GM13976 (cell line): Measurements from ENCODE around the gene CTSL.

Source experiments
- DNase-seq: peaks from one replicate; pipeline ENCODE4 v3.0.0; 2012; ENCODE audit warnings: low spot score
- in situ Hi-C: fragments of 300-500 bp; cut with MboI; formaldehyde crosslinking; loops from one replicate; pipeline ENCODE4 v1.12.0; 2022; ENCODE audit warnings: low sequenced_read_pairs, mixed read lengths, inconsistent platforms; ENCODE audit not compliant: unreplicated experiment
- TF ChIP-seq, protein P1 (sequence below): IDR thresholded peaks from 2 replicates; pipeline ENCODE4 v1.5.1; 2012; ENCODE audit warnings: borderline replicate concordance, mild to moderate bottlenecking; ENCODE audit not compliant: insufficient read depth; ENCODE audit errors: extremely low read depth, missing control alignments, control extremely low read depth

The CTSL gene

DNA sequence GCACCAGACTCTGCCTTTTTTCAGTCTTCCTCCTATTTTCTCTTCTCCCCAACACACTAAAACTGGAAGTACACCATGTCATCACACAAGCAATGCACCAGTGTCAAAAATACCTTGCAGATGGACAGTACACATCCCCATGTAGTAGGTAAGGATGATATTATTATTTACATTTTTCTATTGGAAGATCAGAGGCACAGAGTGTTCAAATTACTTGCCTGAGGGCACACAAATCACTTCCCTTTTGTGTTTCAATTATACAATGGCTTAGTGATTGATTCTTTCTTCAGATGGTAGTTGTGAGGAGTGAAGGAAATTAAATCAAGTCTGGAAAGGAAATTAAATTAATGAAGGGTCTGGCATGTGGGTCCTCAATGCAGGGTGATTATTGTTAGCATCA is 39.6 kb downstream of the CTSL start:
- DNase-seq = no peak
- in situ Hi-C loops = no loop called here
- TF ChIP-seq, protein P1, sequence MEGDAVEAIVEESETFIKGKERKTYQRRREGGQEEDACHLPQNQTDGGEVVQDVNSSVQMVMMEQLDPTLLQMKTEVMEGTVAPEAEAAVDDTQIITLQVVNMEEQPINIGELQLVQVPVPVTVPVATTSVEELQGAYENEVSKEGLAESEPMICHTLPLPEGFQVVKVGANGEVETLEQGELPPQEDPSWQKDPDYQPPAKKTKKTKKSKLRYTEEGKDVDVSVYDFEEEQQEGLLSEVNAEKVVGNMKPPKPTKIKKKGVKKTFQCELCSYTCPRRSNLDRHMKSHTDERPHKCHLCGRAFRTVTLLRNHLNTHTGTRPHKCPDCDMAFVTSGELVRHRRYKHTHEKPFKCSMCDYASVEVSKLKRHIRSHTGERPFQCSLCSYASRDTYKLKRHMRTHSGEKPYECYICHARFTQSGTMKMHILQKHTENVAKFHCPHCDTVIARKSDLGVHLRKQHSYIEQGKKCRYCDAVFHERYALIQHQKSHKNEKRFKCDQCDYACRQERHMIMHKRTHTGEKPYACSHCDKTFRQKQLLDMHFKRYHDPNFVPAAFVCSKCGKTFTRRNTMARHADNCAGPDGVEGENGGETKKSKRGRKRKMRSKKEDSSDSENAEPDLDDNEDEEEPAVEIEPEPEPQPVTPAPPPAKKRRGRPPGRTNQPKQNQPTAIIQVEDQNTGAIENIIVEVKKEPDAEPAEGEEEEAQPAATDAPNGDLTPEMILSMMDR = no peak

DNA sequence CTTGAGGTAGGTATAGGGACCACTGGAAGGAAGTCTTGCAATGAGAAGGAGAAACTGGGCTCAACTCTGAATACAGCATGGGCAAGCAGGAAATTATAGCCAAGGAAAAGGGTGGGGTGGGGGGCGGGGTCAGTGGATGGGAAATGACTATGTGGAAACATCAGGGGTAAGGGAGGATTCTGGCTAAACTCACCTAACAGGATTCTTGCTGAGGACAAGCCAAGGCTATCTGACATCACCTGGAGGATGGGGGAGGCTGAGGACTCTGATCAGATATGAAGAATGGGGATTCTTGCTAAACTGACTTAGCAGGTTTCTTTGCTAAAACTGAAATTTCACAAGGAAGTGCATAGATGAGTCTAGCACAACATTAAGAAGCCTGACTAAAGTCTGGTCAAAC is 40.8 kb downstream of the CTSL start:
- no peak for DNase-seq
- in situ Hi-C loops = no loop called here
- TF ChIP-seq, protein P1 = no peak

DNA sequence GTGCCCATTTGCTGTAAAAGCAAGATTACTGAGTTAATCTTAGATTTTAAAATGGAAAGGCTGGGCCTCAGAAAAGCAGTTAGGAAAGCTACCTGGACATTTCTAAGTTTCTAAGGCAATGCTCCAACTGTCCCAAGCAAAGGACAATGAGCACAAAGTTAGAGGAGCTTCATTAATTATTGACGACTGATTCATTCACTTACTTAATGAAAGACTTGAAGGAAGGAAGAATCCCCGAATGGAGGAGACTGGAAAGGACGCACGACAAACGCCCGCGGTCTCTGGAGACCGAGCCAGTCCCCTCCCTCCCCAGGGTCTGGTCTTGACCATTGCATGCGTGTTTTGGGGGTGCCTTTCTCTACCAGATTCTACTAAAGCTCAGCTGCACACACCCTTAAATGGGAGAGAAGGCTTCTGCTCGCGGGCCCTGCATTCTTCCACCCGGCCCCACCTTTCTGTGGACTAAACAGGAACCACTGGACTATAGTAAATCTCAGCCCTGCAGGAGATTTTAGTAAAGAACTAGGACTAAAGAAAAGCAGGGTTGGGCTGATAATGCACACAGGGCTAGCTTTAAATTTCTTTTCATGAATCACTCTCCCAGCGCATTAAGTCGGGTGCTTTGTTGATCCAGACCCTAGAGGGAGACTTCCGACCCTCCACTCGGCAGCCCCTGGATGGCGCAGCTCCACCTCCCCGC is 44.8 kb downstream of the CTSL start:
- TF ChIP-seq, protein P1 = no peak
- in situ Hi-C loops = no loop called here
- DNase-seq = no peak

DNA sequence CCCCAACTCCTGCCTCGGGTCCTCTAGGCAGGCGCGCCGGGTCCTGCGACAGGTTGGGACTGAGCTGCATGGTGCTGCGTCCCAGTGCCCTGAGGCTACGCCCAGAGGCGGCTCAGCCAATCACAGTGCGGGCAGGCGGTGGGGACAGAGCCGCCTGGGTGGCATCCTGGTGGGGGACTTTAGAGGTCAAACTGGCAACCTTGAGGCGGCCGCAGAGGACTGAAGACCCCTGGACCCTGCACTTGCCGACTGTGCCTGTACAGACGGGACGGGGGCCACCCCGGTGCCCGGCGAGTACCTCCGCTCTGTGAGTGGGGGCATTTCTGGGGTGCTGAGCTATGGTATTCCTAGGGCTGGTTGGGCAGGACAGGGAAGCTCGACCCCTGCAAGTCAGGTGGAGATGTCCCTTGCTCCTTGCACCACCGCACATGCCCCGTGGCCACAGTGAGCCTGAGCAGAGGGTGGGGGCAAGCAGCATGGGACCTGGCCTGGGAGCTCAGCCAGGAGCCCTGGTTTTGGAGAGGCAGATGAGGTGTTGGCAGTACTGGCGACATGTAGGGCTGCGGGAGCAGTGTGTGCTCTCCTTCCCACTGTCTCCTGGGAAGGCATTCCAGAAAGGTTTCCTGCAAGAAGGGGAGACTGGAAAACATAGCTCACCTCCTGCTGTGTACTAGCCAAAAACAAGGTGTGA is 45.5 kb downstream of the CTSL start:
- in situ Hi-C loops = no loop called here
- DNase-seq = peak; percentile 13
- TF ChIP-seq, protein P1 = no peak

DNA sequence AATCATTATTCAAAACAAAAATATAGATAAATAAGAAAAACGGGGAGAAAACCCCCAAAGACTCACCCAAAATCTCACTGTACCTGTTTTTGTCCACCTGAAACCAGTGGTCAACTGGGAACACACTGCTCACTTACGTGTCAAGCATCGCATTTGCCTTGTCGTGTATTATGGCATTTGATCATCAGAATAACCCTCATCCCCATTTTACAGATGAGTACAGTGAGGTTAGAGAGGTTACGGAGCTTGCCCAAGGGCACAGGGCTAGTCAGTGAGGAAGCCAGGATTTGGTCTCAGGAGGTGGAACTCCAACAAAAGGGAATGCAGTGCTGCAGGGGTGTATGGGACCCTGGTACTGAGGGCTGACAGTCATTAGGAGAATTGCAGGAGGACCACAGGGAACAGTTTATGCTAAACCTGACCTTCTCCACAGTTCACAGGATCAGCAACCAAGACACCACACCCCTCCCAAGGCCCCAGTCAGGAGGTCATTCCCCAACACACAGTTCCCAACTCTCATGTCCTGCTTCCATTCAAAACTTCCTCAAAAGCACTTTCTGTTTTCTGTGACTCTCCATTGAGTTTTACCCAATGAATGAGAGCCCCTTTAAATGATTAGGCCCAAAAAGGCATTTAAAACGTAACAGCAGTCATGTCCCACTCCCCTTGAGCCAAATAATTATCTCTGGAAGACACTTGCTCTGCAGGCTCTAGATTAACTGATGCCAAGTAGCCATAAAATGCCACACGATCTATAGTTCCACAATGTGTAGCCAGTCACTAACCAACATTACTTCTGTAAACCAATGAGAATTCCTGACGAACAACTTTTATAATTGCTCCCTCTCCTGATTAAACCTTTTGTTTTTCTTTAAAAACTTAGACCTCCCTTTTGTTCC is 50.8 kb downstream of the CTSL start:
- in situ Hi-C loops = no loop called here
- DNase-seq = no peak
- TF ChIP-seq, protein P1 = no peak

DNA sequence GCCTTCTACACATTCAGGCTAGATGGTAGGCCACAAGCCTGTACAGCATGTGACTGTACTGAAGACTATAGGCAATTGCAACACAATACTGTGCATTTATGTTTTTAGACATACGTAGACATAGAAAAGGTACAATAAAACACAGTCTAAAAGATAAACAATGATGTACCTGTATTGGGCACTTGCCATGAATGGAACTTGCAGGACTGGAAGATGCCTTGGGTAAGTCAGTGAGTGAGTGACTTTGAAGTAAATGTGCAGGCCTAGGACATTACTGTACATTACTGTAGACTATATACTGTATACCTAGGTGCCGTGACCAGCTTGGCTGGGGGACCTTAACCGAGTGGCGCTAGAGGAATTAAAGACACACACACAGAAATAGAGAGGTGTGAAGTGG is 53.1 kb downstream of the CTSL start:
- TF ChIP-seq, protein P1 = no peak
- no peak for DNase-seq
- in situ Hi-C loops = no loop called here
